HUES48 (cell line): ENCODE data around the gene CPE.

Source experiments
- H3K27ac ChIP-seq: one replicate; pipeline ENCODE4 v1.7.0; 2013; ENCODE audit warnings: low read depth, low read length, inconsistent platforms
- H3K27me3 ChIP-seq: 2 replicates; pipeline ENCODE4 v1.6.1; 2013; ENCODE audit warnings: mild to moderate bottlenecking, low read length; ENCODE audit not compliant: control insufficient read depth, insufficient read depth
- H3K36me3 ChIP-seq: 2 replicates; pipeline ENCODE4 v1.6.1; 2013; ENCODE audit warnings: low read length; ENCODE audit not compliant: control insufficient read depth, insufficient read depth
- H3K4me1 ChIP-seq: 2 replicates; pipeline ENCODE4 v1.6.1; 2013; ENCODE audit warnings: mild to moderate bottlenecking, low read length; ENCODE audit not compliant: control insufficient read depth, insufficient read depth
- H3K4me3 ChIP-seq: 2 replicates; pipeline ENCODE4 v1.5.1; 2013; ENCODE audit warnings: mild to moderate bottlenecking, low read depth, low read length
- H3K9ac ChIP-seq: 2 replicates; pipeline ENCODE4 v1.6.1; 2013; ENCODE audit warnings: mild to moderate bottlenecking, low read depth, low read length, moderate library complexity
- H3K9me3 ChIP-seq: 2 replicates; pipeline ENCODE4 v1.6.1; 2013; ENCODE audit warnings: low read length; ENCODE audit not compliant: control insufficient read depth, insufficient read depth

Gene CPE

GRCh38 chr4:165532976-165533375 is 154.2 kb downstream of the CPE start:
- no peak overlapping the region for H3K27ac ChIP-seq
- no peaks in the 10 kb centered on the region for H3K36me3 ChIP-seq
- H3K27me3 ChIP-seq: no peaks in the 10 kb centered on the region
- H3K4me3 ChIP-seq: no peak overlapping the region
- no peaks in the 10 kb centered on the region; the same call in 1 of the 2 replicates for H3K9me3 ChIP-seq
- no peak overlapping the region for H3K9ac ChIP-seq
- no peaks in the 10 kb centered on the region for H3K4me1 ChIP-seq

- Histone ChIP-seq H3K27ac (no peak overlapping the region), H3K36me3 (no peaks in the 10 kb centered on the region), H3K4me1 (no peaks in the 10 kb centered on the region)
These were observed 158.3 kb downstream of the CPE start for GRCh38 chr4:165537028-165537648.

GRCh38 chr4:165539801-165540200 is 161.0 kb downstream of the CPE start:
- no peaks in the 10 kb centered on the region for H3K36me3 ChIP-seq

More at GRCh38 chr4:165537028-165537648, 158.3 kb downstream of the CPE start:
- Histone ChIP-seq H3K9ac (no peak overlapping the region), H3K9me3 (no peaks in the 10 kb centered on the region), H3K27me3 (no peaks in the 10 kb centered on the region), H3K4me3 (no peak overlapping the region)

GRCh38 chr4:165540206-165540830 is 161.5 kb downstream of the CPE start:
- no peak overlapping the region for H3K4me3 ChIP-seq
- no peak overlapping the region for H3K27ac ChIP-seq
- H3K36me3 ChIP-seq: no peaks in the 10 kb centered on the region
- no peak overlapping the region for H3K9ac ChIP-seq
- no peaks in the 10 kb centered on the region for H3K4me1 ChIP-seq
- H3K9me3 ChIP-seq: no peaks in the 10 kb centered on the region
- H3K27me3 ChIP-seq: no peaks in the 10 kb centered on the region

More at GRCh38 chr4:165539801-165540200, 161.0 kb downstream of the CPE start:
- no peaks in the 10 kb centered on the region for H3K4me1 ChIP-seq
- no peak overlapping the region for H3K27ac ChIP-seq
- no peaks in the 10 kb centered on the region for H3K9me3 ChIP-seq
- H3K4me3 ChIP-seq: no peak overlapping the region
- no peak overlapping the region for H3K9ac ChIP-seq
- no peaks in the 10 kb centered on the region for H3K27me3 ChIP-seq

GRCh38 chr4:165541851-165542459 is 163.1 kb downstream of the CPE start:
- Histone ChIP-seq H3K9me3 (no peaks in the 10 kb centered on the region), H3K36me3 (no peaks in the 10 kb centered on the region), H3K4me3 (no peak overlapping the region), H3K4me1 (no peaks in the 10 kb centered on the region), H3K9ac (no peak overlapping the region), H3K27ac (no peak overlapping the region), H3K27me3 (no peaks in the 10 kb centered on the region)

- H3K9ac ChIP-seq: no peak overlapping the region
- no peak overlapping the region for H3K4me3 ChIP-seq
- no peaks in the 10 kb centered on the region for H3K9me3 ChIP-seq
- no peaks in the 10 kb centered on the region for H3K36me3 ChIP-seq
- no peaks in the 10 kb centered on the region for H3K27me3 ChIP-seq
- H3K4me1 ChIP-seq: no peaks in the 10 kb centered on the region
- no peak overlapping the region for H3K27ac ChIP-seq
These were observed 163.7 kb downstream of the CPE start for GRCh38 chr4:165542476-165542875.
